ENCODE data around the gene FLRT1.

GRCh38 chr11:64052938-64053622, 17.3 kb downstream of the FLRT1 start:
- TF ChIP-seq CTCF (IDR thresholded peaks at IDR 0.05), result no peak
- TF ChIP-seq POLR2A (IDR thresholded peaks at IDR 0.05), result no peak

Measured in ovary (tissue), 3 donors.